HepG2 (cell line): ENCODE measurements around the gene DCTN2. TPM values are rescaled to one million over a fixed set of nuclear protein-coding genes. Genes with fewer than 3 reads are reported as not detected.

Experiments
- ATM ChIP-seq: fragments of 450-650 bp; IDR thresholded peaks from 2 replicates; pipeline ENCODE4 v1.7.1; 2017; ENCODE audit warnings: mild to moderate bottlenecking, borderline replicate concordance
- CREBL2 ChIP-seq: sonication (generic); formaldehyde crosslinking; IDR thresholded peaks from 2 replicates; pipeline ENCODE4 v1.8.1; 2023; ENCODE audit warnings: missing genetic modification reagents, mild to moderate bottlenecking, borderline replicate concordance
- DNMT1 ChIP-seq: sonication (generic); formaldehyde crosslinking; IDR thresholded peaks from 2 replicates; pipeline ENCODE4 v1.5.1; 2020; ENCODE audit warnings: mild to moderate bottlenecking, missing genetic modification reagents
- EEA1 ChIP-seq: sonication (generic); formaldehyde crosslinking; IDR thresholded peaks from 2 replicates; pipeline ENCODE4 v1.5.1; 2020; ENCODE audit warnings: mild to moderate bottlenecking, missing genetic modification reagents, borderline replicate concordance
- GABPA ChIP-seq, 2 experiments: IDR thresholded peaks; 2 replicates each; pipeline ENCODE4 v1.6.1; 2011 to 2016; ENCODE audit warnings: low read depth in 2 of 2, low read length in 1 of 2, missing biosample characterization in 1 of 2, missing genetic modification characterization in 1 of 2
- MNT ChIP-seq: fragments of 450-650 bp; IDR thresholded peaks from 2 replicates; pipeline ENCODE4 v1.6.1; 2016
- MTA1 ChIP-seq: sonication (generic); formaldehyde crosslinking; IDR thresholded peaks from 2 replicates; pipeline ENCODE4 v1.4.0; 2020; ENCODE audit warnings: missing genetic modification reagents, mild to moderate bottlenecking, borderline replicate concordance
- MYC ChIP-seq: sonication (generic); formaldehyde crosslinking; IDR thresholded peaks from 2 replicates; pipeline ENCODE4 v1.9.0; 2021; ENCODE audit warnings: missing genetic modification reagents, borderline replicate concordance
- SP5 ChIP-seq: IDR thresholded peaks from 2 replicates; pipeline ENCODE4 v1.6.1; 2016; ENCODE audit warnings: low read depth, borderline replicate concordance
- TBP ChIP-seq: sonication (generic); formaldehyde crosslinking; IDR thresholded peaks from 2 replicates; pipeline ENCODE4 v1.5.0; 2020; ENCODE audit warnings: missing genetic modification reagents
- ZFP41 ChIP-seq: sonication (generic); formaldehyde crosslinking; IDR thresholded peaks from 2 replicates; pipeline ENCODE4 v1.4.0; 2020; ENCODE audit warnings: mild to moderate bottlenecking, missing genetic modification reagents, borderline replicate concordance
- ZNF12 ChIP-seq: sonication (generic); formaldehyde crosslinking; IDR thresholded peaks from 2 replicates; pipeline ENCODE4 v1.5.0; 2020; ENCODE audit warnings: missing genetic modification reagents
- ZNF337 ChIP-seq: sonication (generic); formaldehyde crosslinking; IDR thresholded peaks from 2 replicates; pipeline ENCODE4 v1.5.1; 2020; ENCODE audit warnings: missing genetic modification reagents, low read depth, mild to moderate bottlenecking, borderline replicate concordance
- ZNF629 ChIP-seq: sonication (generic); formaldehyde crosslinking; conservative IDR thresholded peaks from 2 replicates; pipeline ENCODE4 v1.5.0; 2020; ENCODE audit warnings: missing genetic modification reagents
- ZNF768 ChIP-seq: sonication (generic); formaldehyde crosslinking; IDR thresholded peaks from 2 replicates; pipeline ENCODE4 v1.4.0; 2020; ENCODE audit warnings: missing genetic modification reagents
- ZNF790 ChIP-seq: sonication (generic); formaldehyde crosslinking; IDR thresholded peaks from 2 replicates; pipeline ENCODE4 v1.8.0; 2022; ENCODE audit warnings: missing genetic modification reagents, mild to moderate bottlenecking, borderline replicate concordance
- polyA plus RNA-seq, 8 experiments: library from polyadenylated mRNA; depleted of rRNA in 3 of 8; stranded (reverse) in 7 of 8; unstranded in 1 of 8; fragments of >200 nt; fragmentation: Illumina TruSeq in 4 of 8; extraction: Trizol in 4 of 8; gene quantifications; 2 replicates each; pipeline versions ENCODE4 v1.2.1 to v1.2.3, GENCODE V29; 2011 to 2016; ENCODE audit warnings: low read depth in 4 of 8, missing spikeins in 1 of 8, mixed read lengths in 1 of 8; ENCODE audit not compliant: insufficient read depth in 1 of 8
- total RNA-seq, 5 experiments: library from RNA; depleted of rRNA; stranded (reverse); fragments of >200 nt; fragmentation: Illumina TruSeq; extraction: Trizol; gene quantifications; 2 replicates each; pipeline ENCODE4 v1.2.3, GENCODE V29; 2016; ENCODE audit warnings: low read depth in 1 of 5
- TF ChIP-seq, protein P1 (sequence below), 2 experiments: sonication (generic) in 1 of 2; formaldehyde crosslinking in 1 of 2; IDR thresholded peaks; 2 replicates each; pipeline versions ENCODE4 v1.4.0 to v1.6.1; 2016 to 2020; ENCODE audit warnings: borderline replicate concordance in 1 of 2, low read depth in 1 of 2, mild to moderate bottlenecking in 1 of 2, missing genetic modification reagents in 1 of 2
- TF ChIP-seq, protein P2 (sequence below): sonication (generic); formaldehyde crosslinking; IDR thresholded peaks from 2 replicates; pipeline ENCODE4 v1.4.0; 2020; ENCODE audit warnings: low read depth, missing genetic modification reagents

Gene DCTN2
- total and polyA plus RNA-seq, 2 of the 13 experiments (the other 11 are each of a cell fraction or from before 2014, with no cell fraction given), result 72.0 to 77.4 TPM

GRCh38 chr12:57546438-57547287 is at the start of gene DCTN2 (continued):
- TF ChIP-seq MTA1 (CRISPR knock-in tag), result no peak
- no peak for TF ChIP-seq TBP (CRISPR knock-in tag)
- no peak for TF ChIP-seq ATM
- no peak for TF ChIP-seq ZNF337 (CRISPR knock-in tag)
- TF ChIP-seq MNT, result no peak
- TF ChIP-seq, protein P1, sequence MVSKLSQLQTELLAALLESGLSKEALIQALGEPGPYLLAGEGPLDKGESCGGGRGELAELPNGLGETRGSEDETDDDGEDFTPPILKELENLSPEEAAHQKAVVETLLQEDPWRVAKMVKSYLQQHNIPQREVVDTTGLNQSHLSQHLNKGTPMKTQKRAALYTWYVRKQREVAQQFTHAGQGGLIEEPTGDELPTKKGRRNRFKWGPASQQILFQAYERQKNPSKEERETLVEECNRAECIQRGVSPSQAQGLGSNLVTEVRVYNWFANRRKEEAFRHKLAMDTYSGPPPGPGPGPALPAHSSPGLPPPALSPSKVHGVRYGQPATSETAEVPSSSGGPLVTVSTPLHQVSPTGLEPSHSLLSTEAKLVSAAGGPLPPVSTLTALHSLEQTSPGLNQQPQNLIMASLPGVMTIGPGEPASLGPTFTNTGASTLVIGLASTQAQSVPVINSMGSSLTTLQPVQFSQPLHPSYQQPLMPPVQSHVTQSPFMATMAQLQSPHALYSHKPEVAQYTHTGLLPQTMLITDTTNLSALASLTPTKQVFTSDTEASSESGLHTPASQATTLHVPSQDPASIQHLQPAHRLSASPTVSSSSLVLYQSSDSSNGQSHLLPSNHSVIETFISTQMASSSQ (IDR thresholded peaks at IDR 0.05; ENCODE audit: low read depth), result no peak
- TF ChIP-seq, protein P1 (CRISPR knock-in tag; IDR thresholded peaks at IDR 0.05; ENCODE audit: borderline replicate concordance), result 0 out of 2 replicates have a peak, but pooled peaks have one; percentile 29
- TF ChIP-seq GABPA (IDR thresholded peaks at IDR 0.05; ENCODE audit: low read depth, low read length), result peak; percentile 22; the same call in 1 of the 2 replicates
- TF ChIP-seq GABPA (CRISPR knock-in tag; IDR thresholded peaks at IDR 0.05; ENCODE audit: low read depth), result peak; percentile 66; the same call in 1 of the 2 replicates
- TF ChIP-seq SP5 (CRISPR knock-in tag), result peak; percentile 49; the same call in 1 of the 2 replicates
- TF ChIP-seq ZNF768 (CRISPR knock-in tag), result no peak
- TF ChIP-seq DNMT1 (CRISPR knock-in tag), result no peak
- TF ChIP-seq ZFP41 (CRISPR knock-in tag), result no peak
- no peak for TF ChIP-seq CREBL2 (CRISPR knock-in tag)
- TF ChIP-seq, protein P2, sequence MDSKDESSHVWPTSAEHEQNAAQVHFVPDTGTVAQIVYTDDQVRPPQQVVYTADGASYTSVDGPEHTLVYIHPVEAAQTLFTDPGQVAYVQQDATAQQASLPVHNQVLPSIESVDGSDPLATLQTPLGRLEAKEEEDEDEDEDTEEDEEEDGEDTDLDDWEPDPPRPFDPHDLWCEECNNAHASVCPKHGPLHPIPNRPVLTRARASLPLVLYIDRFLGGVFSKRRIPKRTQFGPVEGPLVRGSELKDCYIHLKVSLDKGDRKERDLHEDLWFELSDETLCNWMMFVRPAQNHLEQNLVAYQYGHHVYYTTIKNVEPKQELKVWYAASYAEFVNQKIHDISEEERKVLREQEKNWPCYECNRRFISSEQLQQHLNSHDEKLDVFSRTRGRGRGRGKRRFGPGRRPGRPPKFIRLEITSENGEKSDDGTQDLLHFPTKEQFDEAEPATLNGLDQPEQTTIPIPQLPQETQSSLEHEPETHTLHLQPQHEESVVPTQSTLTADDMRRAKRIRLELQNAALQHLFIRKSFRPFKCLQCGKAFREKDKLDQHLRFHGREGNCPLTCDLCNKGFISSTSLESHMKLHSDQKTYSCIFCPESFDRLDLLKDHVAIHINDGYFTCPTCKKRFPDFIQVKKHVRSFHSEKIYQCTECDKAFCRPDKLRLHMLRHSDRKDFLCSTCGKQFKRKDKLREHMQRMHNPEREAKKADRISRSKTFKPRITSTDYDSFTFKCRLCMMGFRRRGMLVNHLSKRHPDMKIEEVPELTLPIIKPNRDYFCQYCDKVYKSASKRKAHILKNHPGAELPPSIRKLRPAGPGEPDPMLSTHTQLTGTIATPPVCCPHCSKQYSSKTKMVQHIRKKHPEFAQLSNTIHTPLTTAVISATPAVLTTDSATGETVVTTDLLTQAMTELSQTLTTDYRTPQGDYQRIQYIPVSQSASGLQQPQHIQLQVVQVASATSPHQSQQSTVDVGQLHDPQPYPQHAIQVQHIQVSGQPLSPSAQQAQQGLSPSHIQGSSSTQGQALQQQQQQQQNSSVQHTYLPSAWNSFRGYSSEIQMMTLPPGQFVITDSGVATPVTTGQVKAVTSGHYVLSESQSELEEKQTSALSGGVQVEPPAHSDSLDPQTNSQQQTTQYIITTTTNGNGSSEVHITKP (CRISPR knock-in tag), result no peak
- TF ChIP-seq EEA1 (CRISPR knock-in tag), result no peak
- TF ChIP-seq ZNF12 (CRISPR knock-in tag), result no peak
- no peak for TF ChIP-seq MYC (CRISPR knock-in tag)
- TF ChIP-seq ZNF790, result no peak
- no peak for TF ChIP-seq ZNF629 (CRISPR knock-in tag)
